Stimulated activated naive CD8-positive, alpha-beta T cell treated with anti-CD3 and anti-CD28 coated beads, Interleukin-15, Interleukin-2, amounts not matched to agents 100 ng/mL and 50 ng/mL, for 24 hours (primary cell): ENCODE data around the gene IMP3.

Experiments used
- H3K27ac Mint-ChIP-seq: one replicate; pipeline ENCODE4 v1.8.0; 2021; ENCODE audit warnings: mild to moderate bottlenecking, mixed read lengths
- H3K27me3 Mint-ChIP-seq: one replicate; pipeline ENCODE4 v1.8.0; 2021; ENCODE audit warnings: mixed read lengths
- H3K36me3 Mint-ChIP-seq: one replicate; pipeline ENCODE4 v1.8.0; 2021; ENCODE audit warnings: low read depth, mixed read lengths
- H3K4me1 Mint-ChIP-seq: one replicate; pipeline ENCODE4 v1.8.0; 2021; ENCODE audit warnings: low read depth, mixed read lengths
- H3K4me3 Mint-ChIP-seq: one replicate; pipeline ENCODE4 v1.8.0; 2021; ENCODE audit warnings: mild to moderate bottlenecking, mixed read lengths
- H3K9me3 Mint-ChIP-seq: one replicate; pipeline ENCODE4 v1.8.0; 2021; ENCODE audit warnings: mixed read lengths

The IMP3 gene

DNA sequence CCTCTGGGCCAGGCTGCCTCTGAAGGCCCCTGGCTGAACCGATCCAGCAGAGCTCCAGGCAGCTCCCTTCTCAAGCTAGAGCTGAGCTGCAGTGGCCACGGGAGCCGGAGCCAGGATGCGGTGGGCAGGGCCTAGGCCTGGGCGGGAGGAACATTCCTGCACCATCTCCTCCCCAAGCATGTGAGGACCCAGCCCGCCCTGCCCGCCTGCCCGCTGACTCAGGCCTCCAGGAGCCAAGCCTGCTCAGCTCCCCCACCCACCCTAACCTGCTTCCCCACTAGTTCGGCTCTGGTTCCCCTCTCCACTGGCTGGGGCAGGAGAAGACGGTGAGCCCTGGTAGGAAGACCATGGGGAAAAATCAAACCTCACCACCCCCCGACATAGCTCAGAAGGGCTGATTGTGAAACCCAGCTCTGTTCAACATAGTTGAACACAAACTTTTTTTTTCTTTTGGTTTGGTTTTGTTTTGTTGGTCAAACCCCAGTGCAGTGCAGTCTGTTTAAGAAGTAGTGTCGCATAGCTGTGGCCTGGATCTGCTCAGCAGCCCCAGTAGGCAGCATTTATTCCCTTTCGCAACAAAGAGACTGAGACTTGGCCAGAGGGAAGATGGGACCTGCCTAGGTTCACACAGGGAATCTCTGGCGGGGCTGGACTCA, 21.2 kb upstream of the IMP3 start:
- Mint-ChIP-seq H3K36me3 (no peaks in the 10 kb centered on the region), H3K27ac (no peak overlapping the region), H3K27me3 (no peaks in the 10 kb centered on the region), H3K9me3 (no peaks in the 10 kb centered on the region), H3K4me3 (no peak overlapping the region), H3K4me1 (no peaks in the 10 kb centered on the region)

DNA sequence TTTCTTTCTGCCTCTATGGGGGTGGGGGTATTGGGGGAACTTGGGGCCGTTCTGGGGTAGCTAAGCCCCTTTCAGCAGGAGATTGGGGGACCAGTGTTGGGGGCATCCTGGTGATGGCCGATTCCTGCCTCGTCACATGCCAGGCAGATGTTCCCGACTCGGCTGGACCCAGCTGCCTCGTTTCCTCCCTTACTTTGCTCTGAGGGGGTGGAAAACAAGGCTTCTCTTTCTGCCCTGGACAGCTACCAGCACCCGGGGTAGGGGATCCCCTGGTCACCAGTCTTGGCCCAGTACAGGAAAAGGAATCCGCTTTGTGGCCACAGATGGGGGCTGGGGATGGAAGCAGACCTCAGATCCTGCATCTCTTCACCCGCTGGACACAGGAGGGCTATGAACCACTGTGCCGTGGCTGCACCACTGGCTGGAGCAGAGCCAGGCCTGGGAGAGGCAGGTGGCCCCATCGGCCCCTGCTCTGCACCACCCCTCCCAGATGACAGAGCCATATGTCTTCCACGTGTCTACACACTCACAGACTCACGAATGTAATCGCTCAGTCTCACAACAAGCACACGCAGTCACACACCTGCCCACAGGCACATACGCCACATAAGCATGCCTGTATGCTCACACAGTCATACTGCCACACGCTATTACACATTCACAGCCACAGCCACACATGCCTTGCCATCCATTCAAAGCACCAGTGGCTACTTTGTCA, 20.1 kb upstream of the IMP3 start:
- no peaks in the 10 kb centered on the region for H3K4me1 Mint-ChIP-seq
- H3K36me3 Mint-ChIP-seq = no peaks in the 10 kb centered on the region
- no peak overlapping the region for H3K27ac Mint-ChIP-seq
- no peaks in the 10 kb centered on the region for H3K9me3 Mint-ChIP-seq
- H3K27me3 Mint-ChIP-seq = no peaks in the 10 kb centered on the region
- H3K4me3 Mint-ChIP-seq = no peak overlapping the region

GRCh38 chr15:75659141-75659771, 19.2 kb upstream of the IMP3 start:
- Mint-ChIP-seq H3K36me3 (no peaks in the 10 kb centered on the region), H3K4me1 (no peaks in the 10 kb centered on the region), H3K27ac (no peak overlapping the region), H3K4me3 (no peak overlapping the region), H3K9me3 (no peaks in the 10 kb centered on the region), H3K27me3 (no peaks in the 10 kb centered on the region)

- Mint-ChIP-seq H3K9me3 (no peaks in the 10 kb centered on the region), H3K4me3 (no peak overlapping the region), H3K27ac (no peak overlapping the region), H3K4me1 (peaks cover 3% of the 10 kb centered on the region), H3K27me3 (no peaks in the 10 kb centered on the region), H3K36me3 (no peaks in the 10 kb centered on the region)
These were observed 16.8 kb upstream of the IMP3 start for GRCh38 chr15:75656813-75657212.

GRCh38 chr15:75656331-75656730, 16.3 kb upstream of the IMP3 start:
- peaks cover 8% of the 10 kb centered on the region for H3K4me1 Mint-ChIP-seq
- no peaks in the 10 kb centered on the region for H3K36me3 Mint-ChIP-seq
- no peaks in the 10 kb centered on the region for H3K9me3 Mint-ChIP-seq
- no peak overlapping the region for H3K4me3 Mint-ChIP-seq
- no peaks in the 10 kb centered on the region for H3K27me3 Mint-ChIP-seq
- H3K27ac Mint-ChIP-seq = no peak overlapping the region

GRCh38 chr15:75655931-75656330, 15.9 kb upstream of the IMP3 start:
- Mint-ChIP-seq H3K36me3 (no peaks in the 10 kb centered on the region), H3K4me3 (no peak overlapping the region), H3K9me3 (no peaks in the 10 kb centered on the region), H3K27ac (no peak overlapping the region), H3K4me1 (peaks cover 12% of the 10 kb centered on the region), H3K27me3 (no peaks in the 10 kb centered on the region)

- Mint-ChIP-seq H3K27me3 (no peaks in the 10 kb centered on the region), H3K9me3 (no peaks in the 10 kb centered on the region), H3K36me3 (no peaks in the 10 kb centered on the region), H3K4me3 (no peak overlapping the region), H3K4me1 (peaks cover 25% of the 10 kb centered on the region), H3K27ac (no peak overlapping the region)
These were observed 14.3 kb upstream of the IMP3 start for GRCh38 chr15:75654201-75654907.

DNA sequence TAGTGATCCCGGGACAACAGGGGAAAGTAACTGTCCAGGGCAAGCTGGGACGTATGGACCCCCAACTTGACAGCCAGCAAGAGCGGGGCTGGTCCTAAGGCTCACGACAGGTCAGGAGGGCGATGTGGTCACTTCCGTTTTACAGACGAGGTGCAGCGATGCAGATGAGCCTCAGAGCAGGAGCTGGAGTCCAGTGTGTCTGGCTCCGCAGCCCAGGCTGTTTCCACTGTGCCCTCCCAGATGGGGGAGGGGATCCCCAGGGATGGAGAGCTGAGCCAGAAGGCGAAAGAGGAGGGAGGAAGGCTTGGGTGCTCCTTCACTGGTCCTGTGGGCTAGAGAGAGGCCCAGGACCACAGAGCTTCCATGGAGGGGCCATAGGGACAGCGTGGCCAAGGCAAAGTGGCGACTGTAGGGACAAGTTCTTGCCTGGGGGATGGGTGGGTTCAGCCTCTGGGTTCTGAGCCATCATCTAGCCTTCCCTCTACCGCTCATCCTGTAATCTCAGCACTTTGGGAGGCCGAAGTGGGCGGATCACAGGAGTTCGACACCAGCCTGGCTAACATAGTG, 13.4 kb upstream of the IMP3 start:
- peaks cover 25% of the 10 kb centered on the region for H3K4me1 Mint-ChIP-seq
- H3K36me3 Mint-ChIP-seq = no peaks in the 10 kb centered on the region
- H3K27ac Mint-ChIP-seq = no peak overlapping the region
- no peaks in the 10 kb centered on the region for H3K9me3 Mint-ChIP-seq
- H3K4me3 Mint-ChIP-seq = no peak overlapping the region
- no peaks in the 10 kb centered on the region for H3K27me3 Mint-ChIP-seq

DNA sequence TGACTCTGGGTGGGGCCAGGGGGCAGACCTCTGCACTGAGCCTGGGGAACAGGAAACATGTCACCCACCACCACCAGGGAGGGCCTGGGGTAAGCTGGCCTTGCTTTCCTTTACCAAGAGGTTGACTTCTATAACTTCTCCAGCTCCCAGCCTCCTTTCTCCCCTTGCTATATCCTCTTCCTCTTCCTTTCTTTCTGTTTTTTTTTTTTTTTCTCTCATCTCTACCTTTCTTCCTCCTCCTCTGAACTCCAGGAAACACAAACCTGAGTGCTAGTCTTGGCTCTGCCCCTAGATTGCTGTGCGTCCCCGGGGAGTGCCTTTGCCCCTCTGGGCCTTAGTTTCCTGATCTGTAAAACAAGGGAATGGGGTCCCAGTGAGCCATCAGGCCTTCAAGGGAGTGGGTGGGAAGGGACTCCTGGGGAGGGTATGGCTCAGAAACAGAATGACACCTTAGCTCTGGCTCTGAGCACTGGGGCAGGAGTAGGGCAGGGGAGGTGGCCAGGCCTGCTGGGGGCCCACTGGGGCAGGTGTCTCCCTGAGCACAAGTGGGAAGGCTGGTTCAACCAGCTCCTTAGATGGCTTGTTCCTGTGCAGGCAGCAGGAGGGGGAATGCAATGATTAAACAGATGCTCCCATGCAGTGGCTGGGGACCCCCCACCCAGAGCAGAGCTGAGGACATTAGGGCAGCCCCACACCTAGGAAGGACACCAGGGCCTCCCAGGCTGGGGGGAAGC, 12.0 kb upstream of the IMP3 start:
- peak overlapping the region; percentile 28 for H3K27ac Mint-ChIP-seq

DNA sequence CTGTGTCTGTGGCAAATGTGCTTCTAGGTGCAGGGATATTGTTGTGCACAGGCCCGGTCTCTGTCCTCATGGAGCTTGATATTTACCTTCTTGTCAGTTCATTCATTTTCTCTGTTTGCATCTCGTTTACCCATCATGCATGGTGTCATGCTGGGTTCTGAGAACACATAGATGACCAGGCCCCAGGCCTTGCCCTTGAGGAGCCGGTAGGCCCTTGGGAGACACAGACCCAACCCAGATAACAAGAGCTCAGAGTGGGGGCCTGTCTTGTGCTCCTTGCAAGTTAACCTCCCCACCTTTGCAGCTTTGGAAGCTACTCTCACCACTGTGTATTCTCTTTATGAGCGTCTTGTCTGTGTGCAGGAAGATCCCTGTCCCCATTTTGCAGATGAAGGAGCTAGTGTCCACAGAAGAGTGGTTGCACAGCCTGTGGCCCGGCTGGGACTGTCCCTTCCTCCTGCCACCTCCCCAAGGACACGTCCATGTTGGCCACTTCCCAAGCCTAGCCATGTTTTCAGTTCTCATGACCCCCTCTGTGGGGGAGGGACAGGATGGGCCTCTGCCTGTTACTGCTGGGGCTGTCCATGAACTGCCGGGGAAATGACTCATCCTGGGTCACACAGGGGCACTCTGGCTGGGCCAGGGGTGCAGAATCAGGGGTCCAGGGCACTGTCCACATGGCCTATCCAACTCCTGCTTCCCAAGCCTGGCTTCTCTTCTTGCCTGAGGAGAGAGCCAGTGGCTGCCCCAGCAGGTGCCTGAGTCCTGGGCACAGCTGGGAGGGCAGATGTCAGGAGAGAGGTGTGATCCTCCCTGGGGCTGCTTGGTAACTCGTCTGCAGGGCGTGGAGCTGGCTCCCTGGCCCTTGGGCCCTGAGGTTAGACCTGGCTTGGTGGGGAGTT, 11.1 kb upstream of the IMP3 start:
- Mint-ChIP-seq H3K27ac (no peak overlapping the region), H3K4me1 (peaks cover 33% of the 10 kb centered on the region), H3K4me3 (no peak overlapping the region)

More for the DNA sequence above, 12.0 kb upstream of the IMP3 start:
- Mint-ChIP-seq H3K4me1 (peaks cover 25% of the 10 kb centered on the region), H3K36me3 (no peaks in the 10 kb centered on the region), H3K27me3 (peaks cover under 1% of the 10 kb centered on the region), H3K9me3 (no peaks in the 10 kb centered on the region), H3K4me3 (no peak overlapping the region)

DNA sequence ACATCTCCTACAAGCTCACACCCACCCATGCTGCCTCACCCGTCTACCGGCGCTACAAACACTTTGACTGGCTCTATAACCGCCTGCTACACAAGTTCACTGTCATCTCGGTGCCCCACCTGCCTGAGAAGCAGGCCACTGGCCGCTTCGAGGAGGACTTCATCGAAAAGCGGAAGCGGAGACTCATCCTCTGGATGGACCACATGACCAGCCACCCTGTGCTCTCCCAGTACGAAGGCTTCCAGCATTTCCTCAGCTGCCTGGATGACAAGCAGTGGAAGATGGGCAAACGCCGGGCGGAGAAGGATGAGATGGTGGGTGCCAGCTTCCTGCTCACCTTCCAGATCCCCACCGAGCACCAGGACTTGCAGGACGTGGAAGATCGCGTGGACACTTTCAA, 9.8 kb upstream of the IMP3 start:
- H3K27ac Mint-ChIP-seq = no peak overlapping the region
- H3K27me3 Mint-ChIP-seq = peaks cover 9% of the 10 kb centered on the region
- H3K4me1 Mint-ChIP-seq = peaks cover 35% of the 10 kb centered on the region
- no peaks in the 10 kb centered on the region for H3K9me3 Mint-ChIP-seq
- no peaks in the 10 kb centered on the region for H3K36me3 Mint-ChIP-seq
- H3K4me3 Mint-ChIP-seq = peak overlapping the region; percentile 49

More for the DNA sequence above, 11.1 kb upstream of the IMP3 start:
- Mint-ChIP-seq H3K27me3 (peaks cover 8% of the 10 kb centered on the region), H3K36me3 (no peaks in the 10 kb centered on the region), H3K9me3 (no peaks in the 10 kb centered on the region)

GRCh38 chr15:75649045-75649761, 9.2 kb upstream of the IMP3 start:
- Mint-ChIP-seq H3K9me3 (no peaks in the 10 kb centered on the region), H3K4me3 (peak overlapping the region; percentile 86), H3K27ac (no peak overlapping the region), H3K4me1 (peaks cover 35% of the 10 kb centered on the region), H3K36me3 (no peaks in the 10 kb centered on the region), H3K27me3 (peaks cover 9% of the 10 kb centered on the region)
